ENCODE measurements around the gene NT5C2. TPM values are rescaled to one million over a fixed set of nuclear protein-coding genes. Genes with fewer than 3 reads are reported as not detected.

NT5C2 gene
- total and polyA plus RNA-seq, 2 of the 4 experiments (the other 2 are of a cell fraction): 60.0 to 65.1 TPM

GRCh38 chr10:103053659-103054581 lies 139.2 kb downstream of the NT5C2 start:
- H3K23ac ChIP-seq (ENCODE audit: low read depth, low read length): peak overlapping the region; percentile 93
- WGBS, 2 experiments (ENCODE audit: extremely low coverage in 2 of 2, insufficient read length in 1 of 2): 13% methylated on average over 8 of the region's 20 CpGs; no CpG with 5 or more reads in 1 of the 2 experiments
- no TSS peak for BruUV-seq (replicated peaks)
- H4K8ac ChIP-seq (ENCODE audit: low read depth in 2 of 2, low read length in 2 of 2): peak overlapping the region; percentile 10 to 79; a peak in 3 of 4 replicates
- peak overlapping the region; percentile 83 for H4K91ac ChIP-seq (ENCODE audit: insufficient read depth, low read depth, low read length)
- peaks cover 5% of the 10 kb centered on the region for H3K36me3 ChIP-seq (ENCODE audit: control insufficient read depth, insufficient read depth, low read length)
- peak overlapping the region; percentile 95 for H3K4ac ChIP-seq (ENCODE audit: low read depth, low read length)
- H3K4me2 ChIP-seq (ENCODE audit: low read depth, low read length): peak overlapping the region; percentile 72
- H3K79me1 ChIP-seq (ENCODE audit: low read depth in 1 of 2, low read length in 2 of 2): peaks cover 8 to 68% of the 10 kb centered on the region in 2 experiments; a peak in 3 of 4 replicates
- H2AFZ ChIP-seq (replicated peaks; ENCODE audit: low read length, poor library complexity): peak overlapping the region; percentile 79
- H2BK20ac ChIP-seq (ENCODE audit: low read depth, low read length): peak overlapping the region; percentile 87
- DNase-seq: peak; percentile 88
- ChIA-PET POLR2A (ENCODE audit: unreplicated experiment) (no interaction called here), CTCF (interaction anchor here (0.7 to 1.3 kb wide), 4 partner anchors 8 to 126 kb away, joined by 3 to 4 read pairs (median 4); no protein-coding TSS in a partner anchor)
- dilution Hi-C loops (cut with HindIII; ENCODE audit: low sequenced_read_pairs, unreplicated experiment) (no loop called here), intact Hi-C loops (cut with micrococcal nuclease) (loop anchor here (1.0 kb wide), 2 partner anchors 9 to 134 kb away; no protein-coding TSS in a partner anchor), in situ Hi-C loops (cut with MboI; ENCODE audit: low sequenced_read_pairs) (no loop called here)
- peak overlapping the region; percentile 91 for H2AK5ac ChIP-seq (ENCODE audit: low read depth, low read length)
- peak overlapping the region; percentile 93 for H3K14ac ChIP-seq (replicated peaks; ENCODE audit: low read depth, low read length)
- H3K9ac ChIP-seq (ENCODE audit: low read depth, low read length): peak overlapping the region; percentile 62
- peak overlapping the region; percentile 33; the same call in 1 of the 2 replicates for H4K5ac ChIP-seq (ENCODE audit: low read depth, low read length)
- H2AK9ac ChIP-seq (replicated peaks; ENCODE audit: low read depth, low read length, poor library complexity): peak overlapping the region; percentile 8
- H3K9me1 ChIP-seq (ENCODE audit: insufficient read depth, low read length): peaks cover 25% of the 10 kb centered on the region
- H3K18ac ChIP-seq (ENCODE audit: low read depth, low read length): peak overlapping the region; percentile 55
- peak; percentile 94 for ATAC-seq (ENCODE audit: low read depth)
- peaks cover 5% of the 10 kb centered on the region; the same call in 1 of the 2 replicates for H3K9me3 ChIP-seq (ENCODE audit: control insufficient read depth, insufficient read depth, low read length)
- H2BK5ac ChIP-seq (ENCODE audit: low read depth, low read length, poor library complexity, severe bottlenecking): peak overlapping the region; percentile 78
- H3K27ac ChIP-seq (ENCODE audit: insufficient read depth, low read length): peak overlapping the region; percentile 33; the same call in 1 of the 2 replicates
- peak overlapping the region; percentile 95 for H2BK120ac ChIP-seq (ENCODE audit: low read depth, low read length)
- no peaks in the 10 kb centered on the region for H3K27me3 ChIP-seq (ENCODE audit: control insufficient read depth, insufficient read depth, low read length)
- peak overlapping the region; percentile 56; the same call in 1 of the 2 replicates for H3K56ac ChIP-seq (ENCODE audit: extremely low read depth, insufficient read depth, low read length)
- peaks cover 15% of the 10 kb centered on the region for H3K4me1 ChIP-seq (ENCODE audit: control insufficient read depth, insufficient read depth, low read length)
- H2BK15ac ChIP-seq (ENCODE audit: low read depth, low read length): peak overlapping the region; percentile 83; the same call in 2 of the 3 replicates
- H4K20me1 ChIP-seq (ENCODE audit: insufficient read depth, low read length): no peaks in the 10 kb centered on the region
- H3K4me3 ChIP-seq (ENCODE audit: insufficient read depth, low read depth, low read length): peak overlapping the region; percentile 1; the same call in 1 of the 2 replicates
- TF ChIP-seq FOS (IDR thresholded peaks at IDR 0.05; ENCODE audit: low read depth, low read length): no peak
- TF ChIP-seq CTCF (conservative IDR thresholded peaks at IDR 0.05; ENCODE audit: low read depth, low read length): peak; percentile 56
- no peak for TF ChIP-seq MAZ (IDR thresholded peaks at IDR 0.05; ENCODE audit: borderline replicate concordance, low read depth, low read length)
- TF ChIP-seq MAFK (IDR thresholded peaks at IDR 0.05; ENCODE audit: low read depth, low read length): peak; percentile 32; the same call in 1 of the 2 replicates
- TF ChIP-seq RFX5 (IDR thresholded peaks at IDR 0.05; ENCODE audit: low read depth, low read length): no peak
- TF ChIP-seq MXI1 (IDR thresholded peaks at IDR 0.05; ENCODE audit: borderline replicate concordance, low read depth, low read length): no peak
- TF ChIP-seq USF2 (IDR thresholded peaks at IDR 0.05; ENCODE audit: low read depth, low read length): no peak
- TF ChIP-seq CHD1 (IDR thresholded peaks at IDR 0.05; ENCODE audit: low read depth, low read length): no peak
- TF ChIP-seq SMC3 (IDR thresholded peaks at IDR 0.05; ENCODE audit: low read depth, low read length): peak; percentile 50
- TF ChIP-seq CEBPB (IDR thresholded peaks at IDR 0.05; ENCODE audit: low read depth, low read length): peak; percentile 81
- TF ChIP-seq ELK1 (IDR thresholded peaks at IDR 0.05; ENCODE audit: borderline replicate concordance, low read depth, low read length): no peak
- TF ChIP-seq RAD21 (IDR thresholded peaks at IDR 0.05; ENCODE audit: low read length): peak; percentile 70

Measured in IMR-90 (cell line).